Left lung (tissue), 10 donors: ENCODE data around the gene CES1. TPM values are rescaled to one million over a fixed set of nuclear protein-coding genes. Genes with fewer than 3 reads are reported as not detected.
"Not testable (repeated sequence)": the region's sequence is repeated elsewhere in the genome, so short reads cannot be mapped to it uniquely, and the experiment has no call there.

Source experiments
- ATAC-seq: fragments of 200-7000 bp; cut with Tn5 transposase; one replicate; pipeline ENCODE4 v1.9.1; 2020; ENCODE audit warnings: moderate library complexity
- DNase-seq, 4 donors: peaks; one replicate each; pipeline ENCODE4 v3.0.0-alpha.2; 2013 to 2020
- H3K27ac ChIP-seq, 2 donors: fragments of 200-600 bp; sonication (generic) in 1 of 2; one replicate each; pipeline versions ENCODE4 v1.5.0 to v1.8.0; 2020 to 2021
- H3K27me3 ChIP-seq, 2 donors: fragments of 200-600 bp; sonication (generic) in 1 of 2; one replicate each; pipeline versions ENCODE4 v1.5.0 to v1.8.0; 2020 to 2021
- H3K36me3 ChIP-seq, 2 donors: fragments of 200-600 bp; sonication (generic) in 1 of 2; one replicate each; pipeline versions ENCODE4 v1.5.0 to v1.8.0; 2020 to 2021
- H3K4me1 ChIP-seq, 2 donors: fragments of 200-600 bp; one replicate each; pipeline ENCODE4 v1.8.0; 2021
- H3K4me3 ChIP-seq, 2 donors: fragments of 200-600 bp; sonication (generic) in 1 of 2; one replicate each; pipeline versions ENCODE4 v1.5.0 to v1.8.0; 2020 to 2021; ENCODE audit warnings: mild to moderate bottlenecking in 1 of 2
- H3K9me3 ChIP-seq, 2 donors: fragments of 200-600 bp; sonication (generic) in 1 of 2; one replicate each; pipeline versions ENCODE4 v1.5.0 to v1.8.0; 2020 to 2021
- CTCF ChIP-seq, 2 donors: fragments of 200-600 bp; sonication (generic) in 1 of 2; IDR thresholded peaks; one replicate each; pipeline versions ENCODE4 v1.5.0 to v1.8.0; 2021; ENCODE audit warnings: antibody characterized with exemption in 2 of 2
- intact Hi-C, 2 donors: fragments of 100-400 bp; cut with DNase I; formaldehyde crosslinking; loops; one replicate each; pipeline versions ENCODE4 v1.11.2 to v1.14.2; 2022
- polyA plus RNA-seq, 6 donors: library from polyadenylated mRNA; unstranded; fragments of 120-200 nt; gene quantifications; one replicate each; pipeline ENCODE4 v1.2.1, GENCODE V29; 2013; ENCODE audit not compliant: insufficient read length in 6 of 6
- total RNA-seq, 2 donors: library from RNA; stranded (reverse); fragmentation: NEBNext Ultra II Directional; extraction: Animal tissue kit (Norgen Biotek cat#: 25700); gene quantifications; one replicate each; pipeline ENCODE4 v1.2.1, GENCODE V29; 2021
- donor health status: DM: no; HTN: yes; CAD: no.
- donor health status: DM: no; HTN: no; CAD: no.

The CES1 gene
- total and polyA plus RNA-seq, 8 donors: 62.3 to 135 (median 119) TPM

- H3K4me1 ChIP-seq: no peaks in the 10 kb centered on the region
- H3K36me3 ChIP-seq: no peaks in the 10 kb centered on the region
- peaks cover 0 to 2% of the 10 kb centered on the region in 2 donors for H3K9me3 ChIP-seq
- peak; percentile 81 for ATAC-seq
- peak overlapping the region in 1 of 2 donors; percentile 44 for H3K27ac ChIP-seq
- peak in 3 of 4 donors; percentile 42 to 94 (median 92) for DNase-seq
- H3K4me3 ChIP-seq: peak overlapping the region in 1 of 2 donors; percentile 11
- H3K27me3 ChIP-seq: peaks cover 0 to 8% of the 10 kb centered on the region in 2 donors
- no peak for TF ChIP-seq CTCF (IDR thresholded peaks at IDR 0.05)
- intact Hi-C loops: no loop called here
These were observed 72.4 kb downstream of the CES1 start for GRCh38 chr16:55760310-55761001.

GRCh38 chr16:55759965-55760309, 73.0 kb downstream of the CES1 start:
- H3K27me3 ChIP-seq, intact Hi-C loops, H3K4me1 ChIP-seq, ATAC-seq, H3K9me3 ChIP-seq, H3K27ac ChIP-seq, H3K36me3 ChIP-seq, H3K4me3 ChIP-seq: not testable (repeated sequence)
- DNase-seq: peak in 1 of 4 donors; percentile 71

- H3K36me3 ChIP-seq, H3K4me1 ChIP-seq, H3K27me3 ChIP-seq, intact Hi-C loops, ATAC-seq, DNase-seq, H3K4me3 ChIP-seq: not testable (repeated sequence)
- Histone ChIP-seq H3K9me3 (peaks cover 0 to 12% of the 10 kb centered on the region in 2 donors), H3K27ac (peak overlapping the region in 1 of 2 donors; percentile 33)
These were observed 75.0 kb downstream of the CES1 start for GRCh38 chr16:55757595-55758527.

GRCh38 chr16:55756963-55757362, 75.9 kb downstream of the CES1 start:
- DNase-seq: no peak
- Histone ChIP-seq H3K27me3 (peaks cover 0 to 8% of the 10 kb centered on the region in 2 donors), H3K4me3 (no peak overlapping the region), H3K36me3 (no peaks in the 10 kb centered on the region), H3K4me1 (no peaks in the 10 kb centered on the region), H3K9me3 (peaks cover 0 to 19% of the 10 kb centered on the region in 2 donors), H3K27ac (no peak overlapping the region)
- no peak for ATAC-seq
- TF ChIP-seq CTCF (IDR thresholded peaks at IDR 0.05): no peak
- intact Hi-C loops: no loop called here

GRCh38 chr16:55754056-55754455, 78.8 kb downstream of the CES1 start:
- intact Hi-C loops: no loop called here
- Histone ChIP-seq H3K27me3 (no peaks in the 10 kb centered on the region), H3K4me3 (no peak overlapping the region), H3K27ac (peak overlapping the region in 1 of 2 donors; percentile 78), H3K9me3 (peaks cover 0 to 19% of the 10 kb centered on the region in 2 donors), H3K4me1 (no peaks in the 10 kb centered on the region), H3K36me3 (no peaks in the 10 kb centered on the region)
- ATAC-seq (no peak), DNase-seq (no peak)
- no peak for TF ChIP-seq CTCF (IDR thresholded peaks at IDR 0.05)

- H3K36me3 ChIP-seq, H3K4me3 ChIP-seq, ATAC-seq, H3K4me1 ChIP-seq, DNase-seq, H3K27me3 ChIP-seq, intact Hi-C loops: not testable (repeated sequence)
- Histone ChIP-seq H3K9me3 (peaks cover 0 to 19% of the 10 kb centered on the region in 2 donors), H3K27ac (peak overlapping the region in 1 of 2 donors; percentile 78)
These were observed 79.7 kb downstream of the CES1 start for GRCh38 chr16:55753145-55753631.

Other genes starting within 250 kb of the CES1 start
- not detected for gene SLC6A2, start 177.1 kb downstream of the CES1 start, total RNA-seq
- gene SLC6A2, start 177.1 kb downstream of the CES1 start, polyA plus RNA-seq: under 1 TPM in 3 of 6 donors, not detected in 3; 0.10 TPM
- not detected for gene CES5A, start 42.3 kb upstream of the CES1 start, total RNA-seq
- under 1 TPM in 1 of 6 donors, not detected in 5; 0.20 TPM for gene CES5A, start 42.3 kb upstream of the CES1 start, polyA plus RNA-seq